Testis (tissue), 3 donors: ENCODE measurements around the gene ZNF878. TPM values are rescaled to one million over a fixed set of nuclear protein-coding genes. Genes with fewer than 3 reads are reported as not detected.

Source experiments
- DNase-seq: peaks from one replicate; pipeline ENCODE4 v3.0.0-alpha.2; 2019
- H3K27ac ChIP-seq, 2 donors: fragments of 200-600 bp; sonication (generic); one replicate each; pipeline ENCODE4 v1.5.1; 2019
- H3K27me3 ChIP-seq: fragments of 200-600 bp; sonication (generic); one replicate; pipeline ENCODE4 v1.5.1; 2019
- H3K36me3 ChIP-seq: fragments of 200-600 bp; sonication (generic); one replicate; pipeline ENCODE4 v1.5.1; 2017; ENCODE audit warnings: low read depth; ENCODE audit errors: missing control alignments
- H3K4me1 ChIP-seq: fragments of 200-600 bp; sonication (generic); one replicate; pipeline ENCODE4 v1.5.1; 2019
- H3K4me3 ChIP-seq, 2 donors: fragments of 200-600 bp; sonication (generic); one replicate each; pipeline ENCODE4 v1.5.1; 2017 to 2019
- H3K9me3 ChIP-seq: fragments of 200-600 bp; sonication (generic); one replicate; pipeline ENCODE4 v1.5.1; 2017
- POLR2A ChIP-seq: fragments of 450-650 bp; IDR thresholded peaks from one replicate; pipeline ENCODE4 v1.6.1; 2017; ENCODE audit warnings: antibody characterized with exemption, mild to moderate bottlenecking, moderate library complexity
- WGBS, 2 donors: methylation state at CpG; one replicate each; pipeline ENCODE4 v1.1.5; 2018; 5-methylcytosine and 5-hydroxymethylcytosine counted together
- intact Hi-C: fragments of 100-400 bp; cut with DNase I; formaldehyde crosslinking; loops from one replicate; pipeline ENCODE4 v1.15.1; 2023; ENCODE audit warnings: low total_unique reads
- polyA plus RNA-seq: library from polyadenylated mRNA; stranded (reverse); fragments of 350-450 nt; fragmentation: Illumina TruSeq; extraction: RNeasy Lipid Tissue Mini Kit (QIAGEN cat#74804); gene quantifications from one replicate; pipeline ENCODE4 v1.2.3, GENCODE V29; 2014; ENCODE audit warnings: low read depth, low replicate concordance; ENCODE audit not compliant: insufficient read depth
- total RNA-seq, 2 donors: library from RNA; depleted of rRNA; stranded (reverse); fragments of >200 nt; gene quantifications; one replicate each; pipeline ENCODE4 v1.2.3, GENCODE V29; 2016
- TF ChIP-seq, protein P1 (sequence below), 3 experiments: fragments of 450-650 bp in 2 of 3; fragments of 200-600 bp in 1 of 3; sonication (generic) in 1 of 3; IDR thresholded peaks; one replicate each; pipeline ENCODE4 v1.5.1; 2016 to 2019; ENCODE audit warnings: antibody characterized with exemption in 3 of 3, mild to moderate bottlenecking in 2 of 3, moderate library complexity in 1 of 3

The ZNF878 gene
- total and polyA plus RNA-seq, 3 donors from 2014 or later = 0.31 to 1.1 (median 0.54) TPM

DNA sequence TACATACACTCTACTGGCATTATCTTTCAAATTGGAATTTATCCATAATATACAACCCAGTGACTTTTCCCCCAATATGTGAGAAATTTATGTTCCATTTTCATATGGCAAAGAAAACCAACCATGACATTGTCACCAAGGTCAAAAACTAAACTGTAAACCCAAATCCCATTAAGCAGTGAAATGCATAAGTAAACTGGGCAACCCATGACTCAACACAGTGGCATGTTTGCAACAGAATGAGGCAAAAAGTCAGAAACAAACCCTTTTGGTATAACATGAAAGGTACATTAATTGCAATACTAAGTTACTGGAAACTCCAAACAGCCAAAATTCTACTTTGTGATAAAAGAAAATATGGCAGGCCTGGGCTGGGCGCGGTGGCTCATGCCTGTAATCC is 4.9 kb downstream of the ZNF878 start:
- no peak for TF ChIP-seq POLR2A
- TF ChIP-seq, protein P1, sequence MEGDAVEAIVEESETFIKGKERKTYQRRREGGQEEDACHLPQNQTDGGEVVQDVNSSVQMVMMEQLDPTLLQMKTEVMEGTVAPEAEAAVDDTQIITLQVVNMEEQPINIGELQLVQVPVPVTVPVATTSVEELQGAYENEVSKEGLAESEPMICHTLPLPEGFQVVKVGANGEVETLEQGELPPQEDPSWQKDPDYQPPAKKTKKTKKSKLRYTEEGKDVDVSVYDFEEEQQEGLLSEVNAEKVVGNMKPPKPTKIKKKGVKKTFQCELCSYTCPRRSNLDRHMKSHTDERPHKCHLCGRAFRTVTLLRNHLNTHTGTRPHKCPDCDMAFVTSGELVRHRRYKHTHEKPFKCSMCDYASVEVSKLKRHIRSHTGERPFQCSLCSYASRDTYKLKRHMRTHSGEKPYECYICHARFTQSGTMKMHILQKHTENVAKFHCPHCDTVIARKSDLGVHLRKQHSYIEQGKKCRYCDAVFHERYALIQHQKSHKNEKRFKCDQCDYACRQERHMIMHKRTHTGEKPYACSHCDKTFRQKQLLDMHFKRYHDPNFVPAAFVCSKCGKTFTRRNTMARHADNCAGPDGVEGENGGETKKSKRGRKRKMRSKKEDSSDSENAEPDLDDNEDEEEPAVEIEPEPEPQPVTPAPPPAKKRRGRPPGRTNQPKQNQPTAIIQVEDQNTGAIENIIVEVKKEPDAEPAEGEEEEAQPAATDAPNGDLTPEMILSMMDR (IDR thresholded peaks at IDR 0.05) = no peak
- Histone ChIP-seq H3K27ac (no peak overlapping the region), H3K4me1 (peaks cover 9% of the 10 kb centered on the region), H3K27me3 (no peaks in the 10 kb centered on the region), H3K36me3 (no peaks in the 10 kb centered on the region), H3K4me3 (no peak overlapping the region), H3K9me3 (no peaks in the 10 kb centered on the region)
- WGBS, 2 donors = 84 to 98% methylated on average over 2 of the region's 2 CpGs
- intact Hi-C loops = no loop called here
- DNase-seq = no peak

DNA sequence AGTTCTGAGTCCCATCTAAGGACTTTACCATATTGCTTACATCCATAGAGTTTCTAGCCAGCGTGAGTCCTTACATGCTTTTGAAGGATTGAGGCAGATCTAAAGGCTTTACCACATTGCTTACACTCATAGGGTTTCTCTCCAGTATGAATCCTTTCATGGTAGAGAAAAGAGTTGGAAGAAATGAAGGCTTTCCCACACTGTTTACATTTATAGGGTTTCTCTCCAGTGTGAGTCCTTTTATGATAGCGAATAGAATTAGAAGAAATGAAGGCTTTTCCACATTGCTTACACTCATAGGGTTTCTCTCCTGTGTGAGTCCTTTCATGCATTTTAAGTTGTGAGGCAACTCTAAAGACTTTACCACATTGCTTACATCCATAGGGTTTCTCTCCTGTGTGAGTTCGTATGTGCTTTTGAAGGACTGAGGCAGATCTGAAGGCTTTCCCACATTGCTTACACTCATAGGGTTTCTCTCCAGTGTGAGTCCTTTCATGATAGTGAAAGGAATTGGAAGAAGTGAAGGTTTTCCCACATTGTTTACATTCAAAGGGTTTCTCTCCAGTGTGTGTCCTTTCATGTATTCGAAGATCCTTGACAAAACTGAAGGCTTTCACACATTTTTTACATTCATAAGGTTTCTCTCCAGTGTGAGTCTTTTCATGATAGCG is 8.9 kb downstream of the ZNF878 start:
- 91 to 95% methylated on average over 5 of the region's 5 CpGs for WGBS, 2 donors
- no peak overlapping the region for H3K27ac ChIP-seq
- no peak for DNase-seq
- intact Hi-C loops = no loop called here
- no peaks in the 10 kb centered on the region for H3K36me3 ChIP-seq
- TF ChIP-seq POLR2A = no peak
- TF ChIP-seq, protein P1 (IDR thresholded peaks at IDR 0.05) = no peak
- H3K9me3 ChIP-seq = no peaks in the 10 kb centered on the region
- no peaks in the 10 kb centered on the region for H3K27me3 ChIP-seq
- H3K4me3 ChIP-seq = no peak overlapping the region
- no peaks in the 10 kb centered on the region for H3K4me1 ChIP-seq

DNA sequence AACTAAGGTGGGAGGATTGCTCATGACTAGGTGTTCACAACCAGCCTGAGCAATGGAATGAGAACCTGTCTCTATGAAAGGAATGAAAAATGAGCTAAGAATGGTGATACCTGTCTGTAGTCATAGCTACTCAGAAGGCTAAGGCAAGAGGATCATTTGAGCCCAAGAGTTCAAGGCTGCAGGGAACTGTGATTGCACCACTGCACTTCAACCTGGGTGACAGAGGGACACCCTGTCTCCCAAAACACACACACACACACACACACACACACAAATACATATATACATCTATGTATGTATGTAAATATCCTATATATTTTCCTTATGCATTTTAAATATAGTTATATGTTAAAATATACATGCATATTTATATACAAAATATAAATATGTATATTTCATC is 9.9 kb downstream of the ZNF878 start:
- Histone ChIP-seq H3K27ac (no peak overlapping the region), H3K4me1 (no peaks in the 10 kb centered on the region), H3K4me3 (no peak overlapping the region), H3K27me3 (no peaks in the 10 kb centered on the region), H3K9me3 (no peaks in the 10 kb centered on the region), H3K36me3 (no peaks in the 10 kb centered on the region)
- TF ChIP-seq POLR2A = no peak
- TF ChIP-seq, protein P1 (IDR thresholded peaks at IDR 0.05) = no peak
- intact Hi-C loops = no loop called here
- DNase-seq = no peak

DNA sequence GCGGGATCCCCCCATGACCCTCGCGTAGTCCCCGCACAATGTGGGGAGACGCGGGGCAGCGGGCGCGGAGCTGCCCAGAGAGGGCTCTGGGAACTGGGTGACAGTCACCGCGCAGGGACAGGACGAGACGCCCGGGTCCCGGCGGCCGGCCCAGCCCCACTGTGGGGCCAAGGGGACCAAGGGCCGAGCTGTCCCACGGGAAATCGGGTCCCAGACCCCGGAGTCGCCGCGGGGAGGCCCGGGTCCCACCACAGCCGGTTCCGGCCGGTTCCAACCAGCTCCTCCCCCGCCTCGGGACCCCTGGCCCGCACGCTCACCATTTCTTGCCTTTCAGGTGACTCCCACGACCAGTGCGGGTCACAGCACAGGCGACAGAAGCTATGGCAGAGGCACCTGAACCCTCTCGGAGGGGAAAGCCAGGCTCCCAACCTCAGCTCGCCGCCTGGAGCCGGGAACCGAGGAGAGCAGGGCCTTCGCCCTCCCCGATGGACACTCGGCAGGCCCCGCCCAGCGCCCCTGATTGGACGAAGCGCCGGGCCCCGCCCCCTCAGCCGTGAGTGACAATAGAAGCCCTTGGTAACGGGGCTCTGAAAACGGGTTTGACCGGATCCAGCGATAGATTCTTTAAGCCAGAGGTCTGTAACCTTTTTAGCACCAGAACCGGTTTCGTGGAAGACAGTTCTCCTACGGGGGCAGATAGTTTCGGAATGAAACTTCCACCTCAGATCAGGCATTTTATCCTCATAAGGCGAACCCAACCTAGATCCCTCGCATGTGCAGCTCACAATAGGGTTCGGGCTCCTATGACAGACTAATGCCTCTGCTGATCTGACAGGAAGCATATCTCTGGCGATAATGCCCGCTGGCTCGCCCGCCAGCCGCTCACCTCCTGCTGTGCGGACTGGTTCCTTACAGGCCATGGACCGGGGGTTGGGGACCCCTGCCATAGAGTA is 17.3 kb downstream of the ZNF878 start, which contains the start of gene ZNF433:
ZNF433 (minus strand) TSS at position 460 of the 953 bp plus-strand sequence; CDS start at position 320, 140 bp downstream.
- H3K27me3 ChIP-seq = no peaks in the 10 kb centered on the region
- no peaks in the 10 kb centered on the region for H3K9me3 ChIP-seq
- peak; percentile 79 for TF ChIP-seq POLR2A
- TF ChIP-seq, protein P1 (IDR thresholded peaks at IDR 0.05) = no peak
- H3K27ac ChIP-seq = peak within 1 kb of the TSS; percentile 90 to 93
- H3K36me3 ChIP-seq = no peaks in the 10 kb centered on the region
- 0 to 1% methylated on average over 11 to 68 of the region's 68 CpGs for WGBS, 2 donors
- peak within 1 kb of the TSS; percentile 85 to 91 for H3K4me3 ChIP-seq
- peaks cover 7% of the 10 kb centered on the region for H3K4me1 ChIP-seq
- intact Hi-C loops = no loop called here
- peak; percentile 98 for DNase-seq
